SHP77 (cell line): ENCODE measurements around the gene GFOD1.
"Not testable (repeated sequence)": the region's sequence is repeated elsewhere in the genome, so short reads cannot be mapped to it uniquely, and the experiment has no call there.

Experiments used
- DNase-seq, 2 experiments: peaks; one replicate each; lab custom pipeline; 2025; lab: John Stamatoyannopoulos, UW

The GFOD1 gene

GRCh38 chr6:13441778-13442177, 45.6 kb downstream of the GFOD1 start:
- no peak for DNase-seq

- no peak for DNase-seq
Measured at GRCh38 chr6:13439644-13440043, 47.8 kb downstream of the GFOD1 start.

GRCh38 chr6:13438126-13438525, 49.3 kb downstream of the GFOD1 start:
- no peak for DNase-seq

- DNase-seq, result no peak
Measured at GRCh38 chr6:13437218-13437996, 50.0 kb downstream of the GFOD1 start.

GRCh38 chr6:13436399-13437217, 50.8 kb downstream of the GFOD1 start:
- no peak for DNase-seq

- DNase-seq, result no peak
Measured at GRCh38 chr6:13435477-13436246, 51.7 kb downstream of the GFOD1 start.

GRCh38 chr6:13434777-13435176, 52.6 kb downstream of the GFOD1 start:
- DNase-seq, result no peak

GRCh38 chr6:13434135-13434775, 53.1 kb downstream of the GFOD1 start:
- DNase-seq, result not testable (repeated sequence)

GRCh38 chr6:13433709-13434121, 53.7 kb downstream of the GFOD1 start:
- no peak for DNase-seq

- no peak for DNase-seq
Measured at GRCh38 chr6:13432526-13433184, 54.7 kb downstream of the GFOD1 start.

- no peak for DNase-seq
Measured at GRCh38 chr6:13431861-13432465, 55.4 kb downstream of the GFOD1 start.

GRCh38 chr6:13431059-13431656, 56.2 kb downstream of the GFOD1 start:
- DNase-seq, result no peak

GRCh38 chr6:13429406-13429753, 58.0 kb downstream of the GFOD1 start:
- DNase-seq, result no peak

- DNase-seq, result no peak
Measured at GRCh38 chr6:13428583-13429405, 58.6 kb downstream of the GFOD1 start.

GRCh38 chr6:13427801-13428582, 59.4 kb downstream of the GFOD1 start:
- no peak for DNase-seq

GRCh38 chr6:13427316-13427715, 60.1 kb downstream of the GFOD1 start:
- no peak for DNase-seq

- no peak for DNase-seq
Measured at GRCh38 chr6:13425943-13426931, 61.2 kb downstream of the GFOD1 start.
